Loucy (cell line): ENCODE measurements around the gene MRPL21.

Experiments
- CTCF ChIP-seq: fragments of 200-600 bp; sonication (generic); conservative IDR thresholded peaks from 2 replicates; pipeline ENCODE4 v1.5.1; 2014; ENCODE audit warnings: mild to moderate bottlenecking, antibody characterized with exemption, low read length
- EZH2phosphoT487 ChIP-seq: fragments of 200-600 bp; IDR thresholded peaks from 2 replicates; pipeline ENCODE4 v1.6.1; 2018; ENCODE audit warnings: antibody characterized with exemption, mild to moderate bottlenecking, moderate library complexity, borderline replicate concordance

GRCh38 chr11:68938088-68938487 is 34.5 kb upstream of the MRPL21 start:
- TF ChIP-seq EZH2phosphoT487, result no peak
- no peak for TF ChIP-seq CTCF
